Tibial artery (tissue), 4 donors: Measurements from ENCODE around the gene SYCE1L.
"Not testable (repeated sequence)": the region's sequence is repeated elsewhere in the genome, so short reads cannot be mapped to it uniquely, and the experiment has no call there.

ENCODE experiments used
- DNase-seq, 2 donors: peaks; one replicate each; pipeline ENCODE4 v3.0.0-alpha.2; 2019
- H3K27ac ChIP-seq, 2 donors: fragments of 200-600 bp; sonication (generic) in 1 of 2; 1 replicate in 1 of 2; 2 replicates in 1 of 2; pipeline ENCODE4 v1.5.1; 2018 to 2019; ENCODE audit warnings: mild to moderate bottlenecking in 1 of 2
- H3K27me3 ChIP-seq, 2 donors: fragments of 200-600 bp; sonication (generic) in 1 of 2; one replicate each; pipeline versions ENCODE4 v1.5.1 to v1.6.0; 2016 to 2019
- H3K36me3 ChIP-seq, 3 donors: fragments of 200-600 bp; sonication (generic) in 2 of 3; one replicate each; pipeline ENCODE4 v1.5.1; 2016 to 2019; ENCODE audit warnings: mild to moderate bottlenecking in 2 of 3
- H3K4me1 ChIP-seq, 4 donors: fragments of 200-600 bp; sonication (generic) in 2 of 4; 1 replicate in 3 of 4; 2 replicates in 1 of 4; pipeline ENCODE4 v1.5.1; 2016 to 2019
- H3K4me3 ChIP-seq, 2 donors: fragments of 200-600 bp; sonication (generic) in 1 of 2; 1 replicate in 1 of 2; 2 replicates in 1 of 2; pipeline ENCODE4 v1.5.1; 2018 to 2019; ENCODE audit warnings: mild to moderate bottlenecking in 2 of 2
- H3K9me3 ChIP-seq, 3 donors: fragments of 200-600 bp; sonication (generic) in 1 of 3; one replicate each; pipeline ENCODE4 v1.5.1; 2016 to 2019
- CTCF ChIP-seq, 2 experiments: fragments of 200-600 bp in 1 of 2; fragments of 450-650 bp in 1 of 2; IDR thresholded peaks; one replicate each; pipeline ENCODE4 v1.5.1; 2017 to 2019; ENCODE audit warnings: antibody characterized with exemption in 2 of 2, mild to moderate bottlenecking in 1 of 2, moderate library complexity in 1 of 2
- intact Hi-C: fragments of 100-400 bp; cut with DNase I; formaldehyde crosslinking; loops from one replicate; pipeline ENCODE4 v1.15.0; 2023; ENCODE audit warnings: low total_unique reads

The SYCE1L gene

GRCh38 chr16:77199211-77199610, at the start of gene SYCE1L:
Gene SYCE1L (plus strand): TSS chr16:77199408. CDS start chr16:77199452, 44 bp downstream.
- Histone ChIP-seq H3K36me3 (peaks cover 47 to 63% (median 54%) of the 10 kb centered on the region in 3 donors), H3K27ac (no peak within 1 kb of the TSS), H3K9me3 (no peaks in the 10 kb centered on the region), H3K27me3 (no peaks in the 10 kb centered on the region), H3K4me1 (no peaks in the 10 kb centered on the region), H3K4me3 (no peak within 1 kb of the TSS)
- DNase-seq: no peak
- intact Hi-C loops: no loop called here
- TF ChIP-seq CTCF (IDR thresholded peaks at IDR 0.05): no peak

GRCh38 chr16:77157346-77158058, 41.7 kb upstream of the SYCE1L start:
- TF ChIP-seq CTCF (IDR thresholded peaks at IDR 0.05): no peak
- intact Hi-C loops: no loop called here
- H3K4me1 ChIP-seq: no peaks in the 10 kb centered on the region
- no peak overlapping the region for H3K4me3 ChIP-seq
- H3K27ac ChIP-seq: no peak overlapping the region
- peaks cover 0 to 5% of the 10 kb centered on the region in 2 donors for H3K27me3 ChIP-seq
- H3K9me3 ChIP-seq: no peaks in the 10 kb centered on the region
- DNase-seq: no peak
- no peaks in the 10 kb centered on the region for H3K36me3 ChIP-seq

GRCh38 chr16:77158293-77158692, 40.9 kb upstream of the SYCE1L start:
- intact Hi-C loops: no loop called here
- H3K36me3 ChIP-seq: no peaks in the 10 kb centered on the region
- no peak for DNase-seq
- H3K27ac ChIP-seq: no peak overlapping the region
- H3K9me3 ChIP-seq: no peaks in the 10 kb centered on the region
- H3K4me1 ChIP-seq: no peaks in the 10 kb centered on the region
- peaks cover 0 to 8% of the 10 kb centered on the region in 2 donors for H3K27me3 ChIP-seq
- no peak overlapping the region for H3K4me3 ChIP-seq
- no peak for TF ChIP-seq CTCF (IDR thresholded peaks at IDR 0.05)

- TF ChIP-seq CTCF (IDR thresholded peaks at IDR 0.05): no peak
Observed at GRCh38 chr16:77165006-77165405, 34.2 kb upstream of the SYCE1L start.

GRCh38 chr16:77165536-77166236, 33.5 kb upstream of the SYCE1L start:
- H3K4me1 ChIP-seq, intact Hi-C loops, H3K9me3 ChIP-seq: not testable (repeated sequence)

More at GRCh38 chr16:77165006-77165405, 34.2 kb upstream of the SYCE1L start:
- H3K36me3 ChIP-seq: no peaks in the 10 kb centered on the region
- H3K9me3 ChIP-seq: no peaks in the 10 kb centered on the region
- H3K27ac ChIP-seq: no peak overlapping the region
- no peak overlapping the region for H3K4me3 ChIP-seq
- intact Hi-C loops: no loop called here
- no peak for DNase-seq
- H3K4me1 ChIP-seq: no peaks in the 10 kb centered on the region
- peaks cover 0 to 25% of the 10 kb centered on the region in 2 donors for H3K27me3 ChIP-seq

GRCh38 chr16:77166726-77167125, 32.5 kb upstream of the SYCE1L start:
- Histone ChIP-seq H3K4me3 (no peak overlapping the region), H3K36me3 (no peaks in the 10 kb centered on the region), H3K27me3 (peaks cover 0 to 33% of the 10 kb centered on the region in 2 donors), H3K27ac (no peak overlapping the region), H3K4me1 (no peaks in the 10 kb centered on the region), H3K9me3 (no peaks in the 10 kb centered on the region)
- intact Hi-C loops: no loop called here
- no peak for TF ChIP-seq CTCF (IDR thresholded peaks at IDR 0.05)
- no peak for DNase-seq

More at GRCh38 chr16:77165536-77166236, 33.5 kb upstream of the SYCE1L start:
- not testable (repeated sequence) for H3K27ac ChIP-seq, DNase-seq, H3K4me3 ChIP-seq, H3K36me3 ChIP-seq
- peaks cover 0 to 31% of the 10 kb centered on the region in 2 donors for H3K27me3 ChIP-seq
